Left ventricle myocardium inferior (tissue), 1 donor: ENCODE data around the gene C2CD4A. TPM values are rescaled to one million over a fixed set of nuclear protein-coding genes. Genes with fewer than 3 reads are reported as not detected.

Experiments used
- DNase-seq: peaks from one replicate; pipeline ENCODE4 v3.0.0-alpha.2; 2020
- H3K27ac ChIP-seq: fragments of 200-600 bp; replicated peaks from 2 replicates; pipeline ENCODE4 v1.8.0; 2021
- H3K27me3 ChIP-seq: fragments of 200-600 bp; 2 replicates; pipeline ENCODE4 v1.8.0; 2021; ENCODE audit warnings: low read depth
- H3K36me3 ChIP-seq: fragments of 200-600 bp; 2 replicates; pipeline ENCODE4 v1.8.0; 2021
- H3K4me1 ChIP-seq: fragments of 200-600 bp; 2 replicates; pipeline ENCODE4 v1.8.0; 2021
- H3K4me3 ChIP-seq: fragments of 200-600 bp; 2 replicates; pipeline ENCODE4 v1.8.0; 2021; ENCODE audit warnings: mild to moderate bottlenecking, moderate library complexity
- H3K9me3 ChIP-seq: fragments of 200-600 bp; replicated peaks from 2 replicates; pipeline ENCODE4 v1.8.0; 2021
- CTCF ChIP-seq: fragments of 200-600 bp; IDR thresholded peaks from 2 replicates; pipeline ENCODE4 v1.8.0; 2021; ENCODE audit warnings: antibody characterized with exemption, mild to moderate bottlenecking, borderline replicate concordance
- intact Hi-C: fragments of 100-400 bp; cut with micrococcal nuclease; formaldehyde crosslinking; loops from one replicate; pipeline ENCODE4 v1.11.0; 2022
- total RNA-seq: library from RNA; stranded (reverse); fragmentation: NEBNext Ultra II Directional; extraction: Animal tissue kit (Norgen Biotek cat#: 25700); gene quantifications from one replicate; pipeline ENCODE4 v1.2.1, GENCODE V29; 2021
- donor health status: DM: no; HTN: yes; CAD: no; lungs with severe emphysema.

The C2CD4A gene
- total RNA-seq, 1 donor from 2014 or later = not detected

- Histone ChIP-seq H3K9me3 (no peaks in the 10 kb centered on the region), H3K27ac (no peak overlapping the region), H3K36me3 (no peaks in the 10 kb centered on the region), H3K27me3 (peaks cover 10% of the 10 kb centered on the region), H3K4me1 (no peaks in the 10 kb centered on the region), H3K4me3 (no peak overlapping the region)
- no peak for DNase-seq
- TF ChIP-seq CTCF = no peak
- intact Hi-C loops = no loop called here
Observed at GRCh38 chr15:62093809-62094208, 27.0 kb downstream of the C2CD4A start.

- Histone ChIP-seq H3K9me3 (no peaks in the 10 kb centered on the region), H3K27me3 (peaks cover 16% of the 10 kb centered on the region), H3K27ac (no peak overlapping the region), H3K4me1 (no peaks in the 10 kb centered on the region), H3K36me3 (no peaks in the 10 kb centered on the region), H3K4me3 (no peak overlapping the region)
- intact Hi-C loops = no loop called here
- DNase-seq = no peak
- no peak for TF ChIP-seq CTCF
Observed at GRCh38 chr15:62094388-62094787, 27.6 kb downstream of the C2CD4A start.

- intact Hi-C loops = no loop called here
Observed at GRCh38 chr15:62099094-62099601, 32.4 kb downstream of the C2CD4A start.

GRCh38 chr15:62103431-62103830 lies 36.7 kb downstream of the C2CD4A start:
- intact Hi-C loops = no loop called here
- no peak for TF ChIP-seq CTCF
- no peaks in the 10 kb centered on the region for H3K9me3 ChIP-seq

More at GRCh38 chr15:62099094-62099601, 32.4 kb downstream of the C2CD4A start:
- no peak for TF ChIP-seq CTCF
- Histone ChIP-seq H3K4me1 (no peaks in the 10 kb centered on the region), H3K27ac (no peak overlapping the region), H3K27me3 (peaks cover 18% of the 10 kb centered on the region), H3K4me3 (no peak overlapping the region), H3K9me3 (no peaks in the 10 kb centered on the region), H3K36me3 (no peaks in the 10 kb centered on the region)
- DNase-seq = no peak

GRCh38 chr15:62104401-62104800 lies 37.6 kb downstream of the C2CD4A start:
- Histone ChIP-seq H3K27me3 (peaks cover 2% of the 10 kb centered on the region), H3K4me1 (peaks cover 13% of the 10 kb centered on the region), H3K9me3 (no peaks in the 10 kb centered on the region), H3K27ac (no peak overlapping the region), H3K4me3 (no peak overlapping the region), H3K36me3 (no peaks in the 10 kb centered on the region)
- no peak for TF ChIP-seq CTCF
- no peak for DNase-seq
- intact Hi-C loops = no loop called here

More at GRCh38 chr15:62103431-62103830, 36.7 kb downstream of the C2CD4A start:
- no peaks in the 10 kb centered on the region for H3K36me3 ChIP-seq
- no peak overlapping the region for H3K4me3 ChIP-seq
- peaks cover 9% of the 10 kb centered on the region for H3K27me3 ChIP-seq
- peaks cover 7% of the 10 kb centered on the region for H3K4me1 ChIP-seq
- H3K27ac ChIP-seq = no peak overlapping the region
- no peak for DNase-seq

GRCh38 chr15:62104846-62105245 lies 38.1 kb downstream of the C2CD4A start:
- H3K9me3 ChIP-seq = no peaks in the 10 kb centered on the region
- intact Hi-C loops = no loop called here
- TF ChIP-seq CTCF = no peak
- DNase-seq = no peak
- no peaks in the 10 kb centered on the region for H3K36me3 ChIP-seq
- no peak overlapping the region for H3K27ac ChIP-seq
- peaks cover 17% of the 10 kb centered on the region for H3K4me1 ChIP-seq
- H3K4me3 ChIP-seq = no peak overlapping the region
- H3K27me3 ChIP-seq = no peaks in the 10 kb centered on the region
